GM12873 (cell line): ENCODE measurements around the gene TUBGCP5.

Source experiments
- TF ChIP-seq, protein P1 (sequence below): IDR thresholded peaks from 2 replicates; pipeline ENCODE4 v1.5.1; 2012; ENCODE audit warnings: low read depth, mild to moderate bottlenecking, moderate library complexity, low read length, control low read depth; ENCODE audit not compliant: insufficient read depth; ENCODE audit errors: missing control alignments

TUBGCP5 gene

DNA sequence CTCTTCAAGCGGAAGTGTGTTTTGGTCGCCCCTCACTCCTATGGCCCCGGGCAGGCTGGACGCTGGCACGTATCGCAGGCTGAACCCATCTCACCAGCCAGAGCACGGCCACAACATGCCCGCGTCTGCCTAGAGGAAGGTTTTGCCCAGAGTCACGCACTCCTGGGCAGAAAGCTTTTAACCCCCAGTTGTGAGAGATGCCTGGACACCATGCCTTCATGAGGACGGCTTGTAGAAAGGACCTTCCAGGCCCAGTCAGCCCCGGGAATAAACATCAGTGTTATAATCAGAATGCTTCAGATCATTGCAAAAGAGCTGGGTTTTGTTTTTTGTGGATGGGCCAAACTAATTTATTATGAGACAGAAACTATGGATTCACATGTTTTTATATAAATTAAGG is 75.7 kb downstream of the TUBGCP5 start:
- TF ChIP-seq, protein P1, sequence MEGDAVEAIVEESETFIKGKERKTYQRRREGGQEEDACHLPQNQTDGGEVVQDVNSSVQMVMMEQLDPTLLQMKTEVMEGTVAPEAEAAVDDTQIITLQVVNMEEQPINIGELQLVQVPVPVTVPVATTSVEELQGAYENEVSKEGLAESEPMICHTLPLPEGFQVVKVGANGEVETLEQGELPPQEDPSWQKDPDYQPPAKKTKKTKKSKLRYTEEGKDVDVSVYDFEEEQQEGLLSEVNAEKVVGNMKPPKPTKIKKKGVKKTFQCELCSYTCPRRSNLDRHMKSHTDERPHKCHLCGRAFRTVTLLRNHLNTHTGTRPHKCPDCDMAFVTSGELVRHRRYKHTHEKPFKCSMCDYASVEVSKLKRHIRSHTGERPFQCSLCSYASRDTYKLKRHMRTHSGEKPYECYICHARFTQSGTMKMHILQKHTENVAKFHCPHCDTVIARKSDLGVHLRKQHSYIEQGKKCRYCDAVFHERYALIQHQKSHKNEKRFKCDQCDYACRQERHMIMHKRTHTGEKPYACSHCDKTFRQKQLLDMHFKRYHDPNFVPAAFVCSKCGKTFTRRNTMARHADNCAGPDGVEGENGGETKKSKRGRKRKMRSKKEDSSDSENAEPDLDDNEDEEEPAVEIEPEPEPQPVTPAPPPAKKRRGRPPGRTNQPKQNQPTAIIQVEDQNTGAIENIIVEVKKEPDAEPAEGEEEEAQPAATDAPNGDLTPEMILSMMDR = no peak

DNA sequence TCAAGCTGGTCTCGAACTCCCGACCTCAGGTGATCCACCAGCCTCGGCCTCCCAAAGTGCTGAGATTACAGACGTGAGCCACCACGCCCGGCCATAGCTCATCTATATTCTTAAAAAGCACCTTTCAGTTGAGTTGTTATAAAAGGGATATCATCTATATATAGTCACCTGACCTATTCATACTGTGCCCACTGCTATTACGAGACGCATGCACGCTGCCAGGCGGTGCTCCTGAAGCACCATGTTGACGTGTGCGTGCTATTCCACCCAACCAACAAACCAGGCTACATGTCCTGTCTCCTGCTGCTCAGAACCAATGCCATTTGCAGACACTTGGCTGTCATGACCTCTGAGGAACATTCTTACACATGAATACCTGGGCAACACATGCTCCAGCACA is 76.8 kb downstream of the TUBGCP5 start:
- TF ChIP-seq, protein P1 = no peak

DNA sequence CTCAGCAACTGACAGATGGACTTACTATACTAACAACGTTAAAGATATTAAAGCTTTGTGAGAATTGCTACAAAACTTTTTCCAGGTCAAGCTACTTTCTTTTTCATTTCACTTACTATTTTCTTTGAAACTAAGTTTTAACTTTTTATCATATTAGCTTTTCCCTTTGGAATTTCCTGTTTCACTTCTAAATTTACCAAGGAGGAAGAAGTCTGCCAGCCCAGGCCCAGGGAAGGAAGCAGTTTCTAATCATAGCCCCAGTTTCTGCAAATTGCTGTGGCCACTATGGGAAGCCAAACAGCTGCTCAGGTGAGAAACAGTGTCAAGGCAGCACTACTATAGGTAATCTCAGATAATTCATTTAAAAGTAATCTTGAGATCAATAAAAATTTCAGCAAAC is 77.6 kb downstream of the TUBGCP5 start:
- TF ChIP-seq, protein P1 = no peak

DNA sequence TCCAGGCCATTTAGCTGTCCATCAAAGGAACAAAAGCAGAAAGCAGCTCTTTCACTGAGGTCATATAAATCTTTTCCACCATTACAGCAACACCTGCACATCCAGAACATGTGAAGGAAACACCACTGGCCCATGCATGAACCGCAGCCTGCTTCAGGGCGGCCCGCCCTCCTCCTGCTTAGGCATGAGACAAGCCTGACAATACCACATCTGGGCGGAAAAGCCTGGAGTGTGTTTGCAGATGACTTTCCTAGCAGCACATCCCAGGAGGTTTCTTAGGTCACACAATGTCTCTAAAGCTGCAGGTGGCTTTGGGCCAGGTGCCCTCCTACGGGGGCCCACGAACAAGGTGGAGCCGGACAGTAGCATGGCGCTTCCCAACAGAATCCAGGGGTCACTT is 78.8 kb downstream of the TUBGCP5 start:
- TF ChIP-seq, protein P1 = no peak

DNA sequence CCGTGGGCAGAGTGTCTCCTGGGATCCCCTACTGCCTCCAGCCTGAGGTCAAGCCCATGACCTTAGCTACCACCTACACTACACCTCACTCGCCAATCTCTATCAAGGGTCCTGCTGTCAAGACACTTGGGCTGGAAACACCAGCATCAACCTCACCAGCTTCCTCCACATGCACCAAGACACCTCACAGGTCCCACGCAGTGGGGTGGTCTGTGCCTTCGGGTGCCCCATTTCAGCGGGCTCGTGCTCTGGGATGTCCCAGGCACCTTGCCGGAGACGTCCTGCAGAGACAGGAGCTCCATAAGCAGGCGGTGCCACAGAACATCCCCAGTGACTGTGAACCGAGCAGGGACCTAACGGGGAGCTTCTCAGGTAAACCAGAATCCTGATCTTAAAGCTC is 79.2 kb downstream of the TUBGCP5 start:
- TF ChIP-seq, protein P1 = no peak

DNA sequence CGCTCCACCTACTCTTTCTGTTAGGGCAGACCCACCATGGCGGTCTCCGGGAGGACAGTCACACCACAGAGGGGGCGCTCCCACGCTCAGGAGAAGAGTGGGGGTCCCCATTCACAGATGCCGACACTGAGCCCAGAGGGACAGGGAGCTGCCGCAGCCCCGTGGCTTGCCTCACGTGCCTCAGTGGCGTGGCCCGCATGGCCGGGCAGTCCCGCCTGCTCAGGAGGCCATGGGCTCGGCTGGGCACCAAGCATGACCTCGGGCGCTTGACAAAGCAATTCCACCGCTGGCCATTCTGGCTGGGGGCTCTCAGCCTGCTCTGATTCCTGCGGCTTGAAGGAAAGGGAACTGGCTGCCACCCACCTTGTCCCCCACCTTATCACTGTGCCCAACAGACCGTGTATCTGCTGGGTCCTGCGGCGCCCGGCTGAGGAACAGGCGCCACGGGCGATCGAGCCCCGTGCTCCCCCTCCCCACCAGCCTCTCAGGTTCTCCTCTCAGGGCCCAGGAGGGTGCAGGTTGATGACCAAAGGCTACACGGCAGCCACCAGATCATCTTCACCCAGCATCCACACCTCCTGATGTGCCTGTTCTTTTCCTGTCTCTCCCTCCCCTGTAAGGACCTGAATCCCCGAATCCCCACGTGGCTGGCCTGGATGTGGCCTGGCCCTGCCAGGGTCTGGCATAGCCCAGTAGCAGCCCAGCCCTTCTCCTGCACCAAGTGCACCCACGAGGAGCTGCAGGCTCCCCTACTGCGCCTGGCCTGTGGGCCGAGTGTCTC is 79.9 kb downstream of the TUBGCP5 start:
- TF ChIP-seq, protein P1 = no peak

DNA sequence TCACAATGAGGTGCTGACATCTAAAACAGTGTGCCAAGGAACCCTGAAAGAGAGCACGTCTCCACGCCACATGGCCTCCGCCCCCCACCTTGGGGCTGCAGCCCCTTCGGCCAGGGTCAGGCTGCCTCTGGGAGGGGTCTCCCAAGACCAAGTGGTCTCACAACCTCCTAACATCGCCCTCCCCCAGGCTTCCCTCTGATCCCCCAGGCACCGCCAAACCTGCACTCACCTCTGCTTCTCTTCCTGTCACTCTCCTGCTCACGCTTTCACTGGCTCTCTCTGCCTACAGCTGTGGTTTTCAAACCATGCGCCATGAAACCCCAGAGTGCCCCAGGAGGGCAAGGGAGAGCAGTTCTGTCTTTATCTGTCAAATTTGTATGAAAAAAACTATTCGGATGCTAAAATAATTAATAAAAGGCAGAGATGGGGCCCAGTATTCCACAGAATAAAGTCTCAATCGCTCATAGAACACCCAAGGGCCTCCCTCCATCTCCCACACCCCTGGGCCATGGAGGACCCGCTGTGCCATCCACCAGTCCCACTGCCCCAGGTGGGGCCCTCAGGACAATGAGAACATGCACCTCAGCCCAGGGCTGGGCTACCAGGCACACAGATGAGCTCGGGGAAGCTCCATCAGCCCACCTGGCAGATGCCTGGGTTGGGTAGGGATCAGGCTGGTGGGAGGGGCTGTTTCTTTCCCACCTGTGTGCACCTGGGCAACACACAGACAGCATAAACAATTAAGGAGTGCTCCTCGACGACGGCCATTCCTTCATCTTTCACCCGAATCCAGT is 80.7 kb downstream of the TUBGCP5 start:
- TF ChIP-seq, protein P1 = no peak
